ENCODE measurements around the gene ACHE.

DNA sequence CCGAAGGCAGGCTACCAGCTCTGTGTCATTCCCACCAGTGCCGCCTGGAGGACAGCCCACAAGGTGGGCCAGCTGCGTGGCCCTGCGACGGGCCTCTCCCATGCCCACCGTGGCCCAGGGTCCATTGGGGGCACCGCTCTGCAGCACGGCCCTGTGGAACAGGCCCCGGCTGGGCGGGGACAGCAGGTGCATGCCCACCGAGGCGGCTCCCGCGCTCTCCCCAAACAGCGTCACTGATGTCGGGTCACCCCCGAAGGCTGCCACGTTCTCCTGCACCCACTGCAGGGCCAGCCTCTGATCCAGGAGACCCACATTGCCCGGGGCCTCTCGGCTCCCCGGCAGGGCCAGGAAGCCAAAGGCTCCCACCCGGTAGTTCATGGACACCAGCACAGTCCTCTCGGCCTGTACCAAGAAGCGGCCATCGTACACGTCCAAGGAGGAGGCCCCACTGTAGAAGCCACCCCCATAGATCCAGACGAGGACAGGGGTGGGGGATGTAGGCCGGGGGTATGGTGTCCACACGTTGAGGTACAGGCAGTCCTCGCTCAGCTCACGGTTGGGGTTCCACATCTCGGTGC is 2.3 kb downstream of the ACHE start:
- TF ChIP-seq, protein P1, sequence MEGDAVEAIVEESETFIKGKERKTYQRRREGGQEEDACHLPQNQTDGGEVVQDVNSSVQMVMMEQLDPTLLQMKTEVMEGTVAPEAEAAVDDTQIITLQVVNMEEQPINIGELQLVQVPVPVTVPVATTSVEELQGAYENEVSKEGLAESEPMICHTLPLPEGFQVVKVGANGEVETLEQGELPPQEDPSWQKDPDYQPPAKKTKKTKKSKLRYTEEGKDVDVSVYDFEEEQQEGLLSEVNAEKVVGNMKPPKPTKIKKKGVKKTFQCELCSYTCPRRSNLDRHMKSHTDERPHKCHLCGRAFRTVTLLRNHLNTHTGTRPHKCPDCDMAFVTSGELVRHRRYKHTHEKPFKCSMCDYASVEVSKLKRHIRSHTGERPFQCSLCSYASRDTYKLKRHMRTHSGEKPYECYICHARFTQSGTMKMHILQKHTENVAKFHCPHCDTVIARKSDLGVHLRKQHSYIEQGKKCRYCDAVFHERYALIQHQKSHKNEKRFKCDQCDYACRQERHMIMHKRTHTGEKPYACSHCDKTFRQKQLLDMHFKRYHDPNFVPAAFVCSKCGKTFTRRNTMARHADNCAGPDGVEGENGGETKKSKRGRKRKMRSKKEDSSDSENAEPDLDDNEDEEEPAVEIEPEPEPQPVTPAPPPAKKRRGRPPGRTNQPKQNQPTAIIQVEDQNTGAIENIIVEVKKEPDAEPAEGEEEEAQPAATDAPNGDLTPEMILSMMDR (IDR thresholded peaks at IDR 0.05) = no peak
- no peak for TF ChIP-seq POLR2AphosphoS5 (IDR thresholded peaks at IDR 0.05)

Data from breast epithelium (tissue), 3 donors.